ENCODE data around the gene CYP51A1. TPM values are rescaled to one million over a fixed set of nuclear protein-coding genes. Genes with fewer than 3 reads are reported as not detected.
"Not testable (repeated sequence)": the region's sequence is repeated elsewhere in the genome, so short reads cannot be mapped to it uniquely, and the experiment has no call there.

Gene CYP51A1
- total RNA-seq, 2 experiments from 2014 or later, result 72.3 to 74.7 TPM

- POLR2A ChIA-PET; H3K4me1 Mint-ChIP-seq (ENCODE audit: low read depth): not testable (repeated sequence)
These were observed 9.1 kb upstream of the CYP51A1 start for GRCh38 chr7:92143192-92143880.

DNA sequence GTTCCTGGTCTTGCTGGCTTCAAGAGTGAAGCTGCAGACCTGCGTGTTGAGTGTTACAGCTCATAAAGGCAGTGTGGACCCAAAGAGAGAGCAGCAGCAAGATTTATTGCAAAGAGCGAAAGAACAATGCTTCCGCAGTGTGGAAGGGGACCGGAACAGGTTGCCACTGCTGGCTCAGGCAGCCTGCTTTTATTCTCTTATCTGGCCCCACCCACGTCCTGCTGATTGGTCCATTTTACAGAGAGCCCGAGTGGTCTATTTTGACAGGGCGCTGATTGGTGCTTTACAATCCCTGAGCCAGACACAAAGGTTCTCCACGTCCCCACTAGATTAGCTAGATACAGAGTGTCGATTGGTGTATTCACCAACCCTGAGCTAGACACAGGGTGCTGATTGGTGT, 8.5 kb upstream of the CYP51A1 start:
- H3K27ac Mint-ChIP-seq; H3K4me1 Mint-ChIP-seq (ENCODE audit: low read depth); H3K36me3 Mint-ChIP-seq; H3K9me3 Mint-ChIP-seq; POLR2A ChIA-PET; H3K27me3 Mint-ChIP-seq; H3K4me3 Mint-ChIP-seq; intact Hi-C loops (cut with micrococcal nuclease); DNase-seq: not testable (repeated sequence)
- CTCF ChIA-PET, result interaction anchor here (0.7 kb wide), 1 partner anchor 8 kb away, joined by 3 read pairs; the partner anchor contains the start of gene CYP51A1

More at GRCh38 chr7:92143192-92143880, 9.1 kb upstream of the CYP51A1 start:
- intact Hi-C loops (cut with micrococcal nuclease); H3K4me3 Mint-ChIP-seq; H3K36me3 Mint-ChIP-seq; H3K9me3 Mint-ChIP-seq; H3K27me3 Mint-ChIP-seq; CTCF ChIA-PET; H3K27ac Mint-ChIP-seq; DNase-seq: not testable (repeated sequence)

- H3K4me1 Mint-ChIP-seq (ENCODE audit: low read depth), result no peaks in the 10 kb centered on the region
- intact Hi-C loops (cut with micrococcal nuclease), result no loop called here
- ChIA-PET POLR2A (no interaction called here), CTCF (no interaction called here)
- H3K9me3 Mint-ChIP-seq, result no peaks in the 10 kb centered on the region
- H3K4me3 Mint-ChIP-seq, result no peak overlapping the region
- no peak overlapping the region for H3K27ac Mint-ChIP-seq
- no peaks in the 10 kb centered on the region for H3K36me3 Mint-ChIP-seq
- no peak for DNase-seq
- no peaks in the 10 kb centered on the region for H3K27me3 Mint-ChIP-seq
These were observed 6.9 kb upstream of the CYP51A1 start for GRCh38 chr7:92141161-92141560.

GRCh38 chr7:92137557-92137956, 3.3 kb upstream of the CYP51A1 start:
- DNase-seq, result no peak
- Mint-ChIP-seq H3K27ac (no peak overlapping the region), H3K36me3 (peaks cover 7% of the 10 kb centered on the region), H3K27me3 (peaks cover 2% of the 10 kb centered on the region), H3K9me3 (no peaks in the 10 kb centered on the region), H3K4me3 (no peak overlapping the region), H3K4me1 (ENCODE audit: low read depth) (peaks cover 16% of the 10 kb centered on the region)
- ChIA-PET CTCF (no interaction called here), POLR2A (no interaction called here)
- intact Hi-C loops (cut with micrococcal nuclease), result loop anchor here (10.0 kb wide), 1 partner anchor 1053 kb away; no protein-coding TSS in a partner anchor

- H3K27ac Mint-ChIP-seq, result peak overlapping the region; percentile 100
- peaks cover 22% of the 10 kb centered on the region for H3K36me3 Mint-ChIP-seq
- CTCF ChIA-PET, result interaction anchor here (0.9 to 1.9 kb wide), 6 partner anchors 9 to 313 kb away, joined by 3 to 5 read pairs (median 4); partner anchors contain the start of genes AKAP9, ANKIB1, GATAD1 and KRIT1
- H3K4me3 Mint-ChIP-seq, result peak overlapping the region; percentile 99
- H3K9me3 Mint-ChIP-seq, result no peaks in the 10 kb centered on the region
- POLR2A ChIA-PET, result interaction anchor here (0.7 to 2.8 kb wide), 4 partner anchors 10 to 312 kb away, joined by 3 to 14 read pairs (median 6); partner anchors contain the start of genes ANKIB1, GATAD1 and KRIT1
- DNase-seq, result peak; percentile 30
- intact Hi-C loops (cut with micrococcal nuclease), result loop anchor here (2.0 to 10.0 kb wide), 2 partner anchors 254 to 1050 kb away; partner anchors contain the start of gene MTERF1
- peaks cover 2% of the 10 kb centered on the region for H3K27me3 Mint-ChIP-seq
- H3K4me1 Mint-ChIP-seq (ENCODE audit: low read depth), result peaks cover 30% of the 10 kb centered on the region
These were observed 994 bp upstream of the CYP51A1 start for GRCh38 chr7:92135052-92135889.

GRCh38 chr7:92133737-92134270, 473 bp downstream of the CYP51A1 start:
- H3K36me3 Mint-ChIP-seq, result peaks cover 27% of the 10 kb centered on the region
- intact Hi-C loops (cut with micrococcal nuclease), result loop anchor here (1.0 to 10.0 kb wide), 7 partner anchors 45 to 1049 kb away; partner anchors contain the start of genes AKAP9, ANKIB1, GATAD1 and KRIT1
- POLR2A ChIA-PET, result interaction anchor here (0.9 to 2.8 kb wide), 5 partner anchors 8 to 314 kb away, joined by 3 to 14 read pairs (median 5); partner anchors contain the start of genes AKAP9, ANKIB1, GATAD1 and KRIT1
- H3K4me1 Mint-ChIP-seq (ENCODE audit: low read depth), result peaks cover 30% of the 10 kb centered on the region
- no peaks in the 10 kb centered on the region for H3K9me3 Mint-ChIP-seq
- peaks cover 2% of the 10 kb centered on the region for H3K27me3 Mint-ChIP-seq
- peak overlapping the region; percentile 99 for H3K4me3 Mint-ChIP-seq
- H3K27ac Mint-ChIP-seq, result peak overlapping the region; percentile 100
- DNase-seq, result peak; percentile 70
- CTCF ChIA-PET, result interaction anchor here (0.7 to 1.9 kb wide), 7 partner anchors 9 to 395 kb away, joined by 3 to 5 read pairs (median 3); partner anchors contain the start of genes ANKIB1, GATAD1, KRIT1 and PEX1

GRCh38 chr7:92133133-92133736, 1.0 kb downstream of the CYP51A1 start:
- peak overlapping the region; percentile 100 for H3K27ac Mint-ChIP-seq
- no peaks in the 10 kb centered on the region for H3K9me3 Mint-ChIP-seq
- H3K27me3 Mint-ChIP-seq, result peaks cover 2% of the 10 kb centered on the region
- no peak for DNase-seq
- CTCF ChIA-PET, result interaction anchor here (0.6 to 1.6 kb wide), 9 partner anchors 18 to 395 kb away, joined by 3 to 8 read pairs (median 4); partner anchors contain the start of genes ANKIB1, GATAD1, KRIT1 and LRRD1
- peak overlapping the region; percentile 99 for H3K4me3 Mint-ChIP-seq
- intact Hi-C loops (cut with micrococcal nuclease), result loop anchor here (10.0 kb wide), 1 partner anchor 1048 kb away; no protein-coding TSS in a partner anchor
- peaks cover 31% of the 10 kb centered on the region for H3K36me3 Mint-ChIP-seq
- H3K4me1 Mint-ChIP-seq (ENCODE audit: low read depth), result peaks cover 30% of the 10 kb centered on the region
- POLR2A ChIA-PET, result interaction anchor here (1.6 to 2.8 kb wide), 2 partner anchors 112 to 314 kb away, joined by 5 to 14 read pairs; partner anchors contain the start of genes ANKIB1, GATAD1 and KRIT1

DNA sequence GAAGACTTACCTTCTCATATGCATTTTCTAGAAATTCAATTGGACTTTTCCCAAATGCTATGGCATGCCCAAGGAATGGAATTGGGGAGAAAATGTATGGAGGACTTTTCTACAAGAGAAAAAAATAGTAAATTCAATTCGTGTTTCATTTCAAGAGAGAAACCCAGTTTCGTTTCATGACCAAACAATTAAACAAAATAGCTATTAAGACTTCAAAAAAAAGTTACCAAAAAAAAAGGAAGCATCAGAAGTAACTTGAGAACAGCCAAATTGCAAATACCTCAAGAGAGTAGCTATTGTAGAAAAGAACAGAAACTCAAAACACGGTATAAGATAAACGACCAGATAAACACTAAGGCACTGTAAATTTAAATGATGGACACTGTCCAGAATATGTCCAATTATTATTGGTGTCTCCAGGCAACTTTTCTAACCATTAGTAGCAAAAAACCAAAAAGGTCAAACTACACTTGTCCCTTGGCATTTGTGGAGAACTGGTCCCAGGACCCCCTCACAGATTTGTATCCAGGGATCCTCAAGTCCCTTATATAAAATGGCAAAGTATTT, 2.4 kb downstream of the CYP51A1 start:
- no peaks in the 10 kb centered on the region for H3K9me3 Mint-ChIP-seq
- H3K4me3 Mint-ChIP-seq, result no peak overlapping the region
- ChIA-PET CTCF (interaction anchor here (0.5 to 1.6 kb wide), 2 partner anchors 30 to 48 kb away, joined by 3 to 5 read pairs; partner anchors contain the start of gene LRRD1), POLR2A (interaction anchor here (1.2 kb wide), 1 partner anchor 115 kb away, joined by 3 read pairs; no protein-coding TSS in a partner anchor)
- H3K4me1 Mint-ChIP-seq (ENCODE audit: low read depth), result peaks cover 30% of the 10 kb centered on the region
- peaks cover 2% of the 10 kb centered on the region for H3K27me3 Mint-ChIP-seq
- intact Hi-C loops (cut with micrococcal nuclease), result loop anchor here (10.0 kb wide), 1 partner anchor 1047 kb away; no protein-coding TSS in a partner anchor
- DNase-seq, result no peak
- H3K27ac Mint-ChIP-seq, result no peak overlapping the region
- peaks cover 40% of the 10 kb centered on the region for H3K36me3 Mint-ChIP-seq

GRCh38 chr7:92131093-92131492, 3.2 kb downstream of the CYP51A1 start:
- Mint-ChIP-seq H3K27ac (no peak overlapping the region), H3K4me1 (ENCODE audit: low read depth) (peaks cover 30% of the 10 kb centered on the region), H3K36me3 (peaks cover 46% of the 10 kb centered on the region), H3K27me3 (peaks cover 2% of the 10 kb centered on the region), H3K9me3 (no peaks in the 10 kb centered on the region), H3K4me3 (no peak overlapping the region)
- POLR2A ChIA-PET, result interaction anchor here (1.2 kb wide), 1 partner anchor 116 kb away, joined by 3 read pairs; no protein-coding TSS in a partner anchor
- intact Hi-C loops (cut with micrococcal nuclease), result loop anchor here (10.0 kb wide), 1 partner anchor 1046 kb away; no protein-coding TSS in a partner anchor
- CTCF ChIA-PET, result no interaction called here
- DNase-seq, result no peak

- ChIA-PET CTCF (no interaction called here), POLR2A (no interaction called here)
- Mint-ChIP-seq H3K27me3 (no peaks in the 10 kb centered on the region), H3K27ac (no peak overlapping the region), H3K4me3 (no peak overlapping the region), H3K36me3 (peaks cover 62% of the 10 kb centered on the region), H3K4me1 (ENCODE audit: low read depth) (peaks cover 7% of the 10 kb centered on the region), H3K9me3 (no peaks in the 10 kb centered on the region)
- no peak for DNase-seq
- intact Hi-C loops (cut with micrococcal nuclease), result no loop called here
These were observed 12.6 kb downstream of the CYP51A1 start for GRCh38 chr7:92121681-92122080.

DNA sequence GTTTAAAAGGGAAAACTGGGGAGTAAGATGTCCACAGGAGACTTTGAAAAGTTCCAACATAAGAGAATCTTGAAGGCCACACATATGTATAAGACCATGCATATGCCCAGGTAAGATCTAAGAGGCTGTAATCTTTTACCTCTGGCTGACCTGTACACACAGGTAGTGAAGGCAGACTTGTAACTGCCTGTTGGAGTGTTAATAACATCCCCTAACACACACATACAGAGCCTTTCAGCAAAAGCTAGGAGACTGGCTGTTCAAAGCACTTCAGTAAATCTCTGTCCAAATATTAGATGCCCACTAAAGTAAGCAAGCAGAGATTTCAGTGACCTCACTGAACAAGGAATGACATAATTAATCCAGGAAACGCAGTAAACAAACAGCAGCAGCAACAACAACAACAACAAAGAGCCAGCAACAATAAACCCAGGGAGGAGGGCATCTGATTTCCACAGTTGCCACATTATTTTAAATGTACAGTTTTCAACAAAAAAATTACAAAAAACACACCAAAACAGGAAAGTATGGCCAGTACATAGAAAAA, 15.0 kb downstream of the CYP51A1 start:
- ChIA-PET POLR2A (no interaction called here), CTCF (no interaction called here)
- peaks cover 57% of the 10 kb centered on the region for H3K36me3 Mint-ChIP-seq
- peaks cover 7% of the 10 kb centered on the region for H3K4me1 Mint-ChIP-seq (ENCODE audit: low read depth)
- no peaks in the 10 kb centered on the region for H3K27me3 Mint-ChIP-seq
- H3K27ac Mint-ChIP-seq, result no peak overlapping the region
- no peak for DNase-seq
- H3K9me3 Mint-ChIP-seq, result no peaks in the 10 kb centered on the region
- no peak overlapping the region for H3K4me3 Mint-ChIP-seq
- intact Hi-C loops (cut with micrococcal nuclease), result no loop called here

Data from activated CD4-positive, alpha-beta memory T cell treated with anti-CD3 and anti-CD28 coated beads for 36 hours (primary cell).